HepG2 (cell line): ENCODE data around the gene THRA. TPM values are rescaled to one million over a fixed set of nuclear protein-coding genes. Genes with fewer than 3 reads are reported as not detected.

Experiments used
- ARNT ChIP-seq: fragments of 450-650 bp; IDR thresholded peaks from 2 replicates; pipeline ENCODE4 v1.6.1; 2017
- CSRNP2 ChIP-seq: sonication (generic); formaldehyde crosslinking; conservative IDR thresholded peaks from 2 replicates; pipeline ENCODE4 v1.8.0; 2022; ENCODE audit warnings: low read depth, missing genetic modification reagents
- FOXP1 ChIP-seq, 2 experiments: fragments of 450-650 bp in 1 of 2; IDR thresholded peaks; 2 replicates each; pipeline ENCODE4 v1.6.1; 2017 to 2018; ENCODE audit warnings: antibody characterized with exemption in 1 of 2
- HINFP ChIP-seq: sonication (generic); formaldehyde crosslinking; IDR thresholded peaks from 2 replicates; pipeline ENCODE4 v1.4.0; 2020; ENCODE audit warnings: low read depth, mild to moderate bottlenecking, missing genetic modification reagents
- MYNN ChIP-seq: sonication (generic); formaldehyde crosslinking; IDR thresholded peaks from 2 replicates; pipeline ENCODE4 v1.4.0; 2020; ENCODE audit warnings: mild to moderate bottlenecking, low read depth, missing genetic modification reagents
- PHB2 ChIP-seq: fragments of 450-650 bp; IDR thresholded peaks from 2 replicates; pipeline ENCODE4 v1.6.1; 2018; ENCODE audit not compliant: partially characterized antibody
- SPEN ChIP-seq: sonication (generic); formaldehyde crosslinking; IDR thresholded peaks from 2 replicates; pipeline ENCODE4 v1.5.1; 2020; ENCODE audit warnings: low read depth, mild to moderate bottlenecking, missing genetic modification reagents
- STAT5B ChIP-seq: sonication (generic); formaldehyde crosslinking; IDR thresholded peaks from 2 replicates; pipeline ENCODE4 v1.4.0; 2020; ENCODE audit warnings: missing genetic modification reagents
- TFAP4 ChIP-seq: sonication (generic); IDR thresholded peaks from 2 replicates; pipeline ENCODE4 v1.6.1; 2016; ENCODE audit warnings: low read depth, borderline replicate concordance
- YEATS2 ChIP-seq: sonication (generic); formaldehyde crosslinking; IDR thresholded peaks from 2 replicates; pipeline ENCODE4 v1.4.0; 2020; ENCODE audit warnings: missing genetic modification reagents, borderline replicate concordance
- ZBTB20 ChIP-seq: sonication (generic); formaldehyde crosslinking; IDR thresholded peaks from 2 replicates; pipeline ENCODE4 v1.8.1; 2023; ENCODE audit warnings: missing genetic modification reagents, low read depth, mild to moderate bottlenecking, borderline replicate concordance
- ZNF24 ChIP-seq: fragments of 450-650 bp; IDR thresholded peaks from 2 replicates; pipeline ENCODE4 v1.6.1; 2017; ENCODE audit warnings: antibody characterized with exemption, mild to moderate bottlenecking
- ZNF276 ChIP-seq: sonication (generic); formaldehyde crosslinking; IDR thresholded peaks from 2 replicates; pipeline ENCODE4 v1.4.0; 2020; ENCODE audit warnings: mild to moderate bottlenecking, low read depth, missing genetic modification reagents
- ZNF318 ChIP-seq: sonication (generic); formaldehyde crosslinking; IDR thresholded peaks from 2 replicates; pipeline ENCODE4 v1.4.0; 2020; ENCODE audit warnings: mild to moderate bottlenecking, missing genetic modification reagents
- ZNF343 ChIP-seq: sonication (generic); formaldehyde crosslinking; IDR thresholded peaks from 2 replicates; pipeline ENCODE4 v1.4.0; 2020; ENCODE audit warnings: mild to moderate bottlenecking, missing genetic modification reagents
- polyA plus RNA-seq, 8 experiments: library from polyadenylated mRNA; depleted of rRNA in 3 of 8; stranded (reverse) in 7 of 8; unstranded in 1 of 8; fragments of >200 nt; fragmentation: Illumina TruSeq in 4 of 8; extraction: Trizol in 4 of 8; gene quantifications; 2 replicates each; pipeline versions ENCODE4 v1.2.1 to v1.2.3, GENCODE V29; 2011 to 2016; ENCODE audit warnings: low read depth in 4 of 8, missing spikeins in 1 of 8, mixed read lengths in 1 of 8; ENCODE audit not compliant: insufficient read depth in 1 of 8
- total RNA-seq, 5 experiments: library from RNA; depleted of rRNA; stranded (reverse); fragments of >200 nt; fragmentation: Illumina TruSeq; extraction: Trizol; gene quantifications; 2 replicates each; pipeline ENCODE4 v1.2.3, GENCODE V29; 2016; ENCODE audit warnings: low read depth in 1 of 5

THRA gene
- total and polyA plus RNA-seq, 2 of the 13 experiments (the other 11 are each of a cell fraction or from before 2014, with no cell fraction given): 8.0 to 9.9 TPM

GRCh38 chr17:40075201-40075941 lies 12.6 kb downstream of the THRA start (continued):
- TF ChIP-seq TFAP4 (no peak), STAT5B (CRISPR knock-in tag) (no peak), ZBTB20 (CRISPR knock-in tag) (no peak), ARNT (no peak), ZNF343 (no peak), SPEN (peak; percentile 49; the same call in 1 of the 2 replicates), FOXP1 (IDR thresholded peaks at IDR 0.05) (no peak), FOXP1 (CRISPR knock-in tag; IDR thresholded peaks at IDR 0.05) (no peak), MYNN (CRISPR knock-in tag) (no peak), ZNF276 (CRISPR knock-in tag) (no peak), ZNF24 (no peak; the same call in 1 of the 2 replicates), ZNF318 (peak; percentile 75; the same call in 1 of the 2 replicates), HINFP (CRISPR knock-in tag) (0 out of 2 replicates have a peak, but pooled peaks have one; percentile 42), PHB2 (no peak), CSRNP2 (CRISPR knock-in tag) (no peak), YEATS2 (CRISPR knock-in tag) (no peak)
